Stimulated activated CD8-positive, alpha-beta memory T cell treated with anti-CD3 and anti-CD28 coated beads, Interleukin-15, amount 100 ng/mL, for 48 hours (primary cell): ENCODE measurements around the gene FAM3D.

Source experiments
- DNase-seq, 2 donors: peaks; one replicate each; pipeline ENCODE4 v3.0.0-alpha.2; 2020; ENCODE audit warnings: low read depth in 2 of 2

FAM3D gene

GRCh38 chr3:58656631-58657030 lies 9.9 kb downstream of the FAM3D start:
- DNase-seq = no peak

- DNase-seq = no peak
Measured at GRCh38 chr3:58654466-58654865, 12.1 kb downstream of the FAM3D start.

GRCh38 chr3:58652624-58653023 lies 13.9 kb downstream of the FAM3D start:
- DNase-seq = no peak

- no peak for DNase-seq
Measured at GRCh38 chr3:58651276-58651675, 15.3 kb downstream of the FAM3D start.

GRCh38 chr3:58647381-58648141 lies 19.0 kb downstream of the FAM3D start:
- DNase-seq = no peak

GRCh38 chr3:58646503-58646902 lies 20.1 kb downstream of the FAM3D start:
- no peak for DNase-seq

- no peak for DNase-seq
Measured at GRCh38 chr3:58645726-58646125, 20.8 kb downstream of the FAM3D start.

- DNase-seq = no peak
Measured at GRCh38 chr3:58642846-58643245, 23.7 kb downstream of the FAM3D start.

GRCh38 chr3:58640700-58641372 lies 25.7 kb downstream of the FAM3D start:
- peak; percentile 36 to 37 for DNase-seq

GRCh38 chr3:58639842-58640241 lies 26.7 kb downstream of the FAM3D start:
- no peak for DNase-seq

GRCh38 chr3:58639001-58639400 lies 27.6 kb downstream of the FAM3D start:
- DNase-seq = no peak

- DNase-seq = no peak
Measured at GRCh38 chr3:58638591-58638990, 28.0 kb downstream of the FAM3D start.

GRCh38 chr3:58637509-58637908 lies 29.1 kb downstream of the FAM3D start:
- no peak for DNase-seq

- no peak for DNase-seq
Measured at GRCh38 chr3:58635371-58636285, 30.9 kb downstream of the FAM3D start.

- no peak for DNase-seq
Measured at GRCh38 chr3:58633157-58633865, 33.3 kb downstream of the FAM3D start.

GRCh38 chr3:58631742-58632141 lies 34.8 kb downstream of the FAM3D start:
- no peak for DNase-seq

GRCh38 chr3:58630710-58631092 lies 35.9 kb downstream of the FAM3D start:
- DNase-seq = no peak

GRCh38 chr3:58630076-58630709 lies 36.4 kb downstream of the FAM3D start:
- DNase-seq = peak; percentile 13 to 22

- DNase-seq = no peak
Measured at GRCh38 chr3:58629629-58630028, 36.9 kb downstream of the FAM3D start.

- DNase-seq = no peak
Measured at GRCh38 chr3:58628823-58629562, 37.6 kb downstream of the FAM3D start.

GRCh38 chr3:58627941-58628340 lies 38.6 kb downstream of the FAM3D start:
- DNase-seq = no peak
